ENCODE results near the gene NXT1. TPM values are rescaled to one million over a fixed set of nuclear protein-coding genes. Genes with fewer than 3 reads are reported as not detected.

The NXT1 gene
- total and polyA plus RNA-seq, 2 of the 4 experiments (the other 2 are of a cell fraction) = 23.6 to 25.5 TPM

DNA sequence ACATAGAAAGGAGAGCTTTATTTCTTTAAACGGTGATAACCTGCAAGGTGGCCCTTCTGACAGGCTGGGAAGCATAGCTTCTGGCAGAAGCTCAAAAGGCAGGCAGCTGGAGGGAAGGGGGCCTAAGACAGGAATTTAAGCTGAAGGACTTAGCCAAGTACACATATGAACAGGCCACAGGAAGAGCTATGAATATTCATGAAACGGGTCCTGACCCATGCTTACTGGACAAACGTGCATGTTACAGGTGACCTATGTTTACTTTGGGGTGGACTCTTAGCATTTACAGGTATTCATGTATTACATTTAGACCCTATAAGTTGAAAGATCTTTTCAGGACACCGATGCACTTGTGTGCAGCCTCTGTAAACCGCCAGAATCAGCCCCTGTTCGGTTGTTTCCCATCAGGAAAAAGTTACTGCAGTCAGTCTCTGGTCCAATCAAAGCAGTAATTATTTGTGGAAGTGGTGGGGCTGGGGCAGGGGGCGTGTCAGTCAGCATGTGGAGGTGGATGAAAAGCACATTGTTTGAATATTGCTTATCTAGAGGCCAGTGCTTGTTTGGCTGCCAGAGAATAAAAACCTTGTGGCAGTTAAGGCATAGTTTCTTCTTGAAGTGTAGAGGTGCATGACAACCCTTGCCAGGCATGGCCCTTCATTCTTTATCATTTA, 8.5 kb downstream of the NXT1 start:
- no peak for DNase-seq
- Histone ChIP-seq H3K9me3 (ENCODE audit: control insufficient read depth, insufficient read depth, low read length) (no peaks in the 10 kb centered on the region), H4K91ac (ENCODE audit: insufficient read depth, low read depth, low read length) (no peak overlapping the region), H4K5ac (ENCODE audit: low read depth, low read length) (no peak overlapping the region), H2BK5ac (ENCODE audit: low read depth, low read length, poor library complexity, severe bottlenecking) (no peak overlapping the region), H3K23ac (ENCODE audit: low read depth, low read length) (no peak overlapping the region), H4K8ac (ENCODE audit: low read depth in 2 of 2, low read length in 2 of 2) (peak overlapping the region; percentile 10 to 26; a peak in 1 of 4 replicates), H2BK15ac (ENCODE audit: low read depth, low read length) (no peak overlapping the region), H3K56ac (ENCODE audit: extremely low read depth, insufficient read depth, low read length) (no peak overlapping the region), H2AK5ac (ENCODE audit: low read depth, low read length) (peak overlapping the region; percentile 17; the same call in 1 of the 2 replicates), H3K4me2 (ENCODE audit: low read depth, low read length) (no peak overlapping the region), H3K9ac (ENCODE audit: low read depth, low read length) (no peak overlapping the region), H3K4me1 (ENCODE audit: control insufficient read depth, insufficient read depth, low read length) (peaks cover 8% of the 10 kb centered on the region), H3K9me1 (ENCODE audit: insufficient read depth, low read length) (peaks cover 10% of the 10 kb centered on the region), H2BK120ac (ENCODE audit: low read depth, low read length) (no peak overlapping the region), H3K4ac (ENCODE audit: low read depth, low read length) (no peak overlapping the region; the same call in 1 of the 2 replicates), H3K79me1 (ENCODE audit: low read depth in 1 of 2, low read length in 2 of 2) (peaks cover 9 to 44% of the 10 kb centered on the region in 2 experiments), H3K4me3 (ENCODE audit: insufficient read depth, low read depth, low read length) (no peak overlapping the region), H2BK20ac (ENCODE audit: low read depth, low read length) (no peak overlapping the region), H3K27ac (ENCODE audit: insufficient read depth, low read length) (no peak overlapping the region), H2AFZ (replicated peaks; ENCODE audit: low read length, poor library complexity) (no peak overlapping the region), H4K20me1 (ENCODE audit: insufficient read depth, low read length) (peaks cover 11% of the 10 kb centered on the region), H3K36me3 (ENCODE audit: control insufficient read depth, insufficient read depth, low read length) (peaks cover 7% of the 10 kb centered on the region), H3K27me3 (ENCODE audit: control insufficient read depth, insufficient read depth, low read length) (no peaks in the 10 kb centered on the region), H2AK9ac (replicated peaks; ENCODE audit: low read depth, low read length, poor library complexity) (peak overlapping the region; percentile 71), H3K14ac (replicated peaks; ENCODE audit: low read depth, low read length) (no peak overlapping the region), H3K18ac (ENCODE audit: low read depth, low read length) (no peak overlapping the region)
- in situ Hi-C loops (cut with MboI; ENCODE audit: low sequenced_read_pairs) (no loop called here), dilution Hi-C loops (cut with HindIII; ENCODE audit: low sequenced_read_pairs, unreplicated experiment) (no loop called here), intact Hi-C loops (cut with micrococcal nuclease) (loop anchor here (10.0 kb wide), 1 partner anchor 214 kb away; no protein-coding TSS in a partner anchor)
- no CpG with 5 or more reads among the region's 7 CpGs for WGBS, 2 experiments (ENCODE audit: extremely low coverage in 2 of 2, insufficient read length in 1 of 2)
- no TSS peak for BruUV-seq (replicated peaks)
- ATAC-seq (ENCODE audit: low read depth) = no peak
- ChIA-PET CTCF (no interaction called here), POLR2A (ENCODE audit: unreplicated experiment) (interaction anchor here (1.0 kb wide), 1 partner anchor 9 kb away, joined by 5 read pairs; the partner anchor contains the start of gene NXT1)
- TF ChIP-seq CHD1 (IDR thresholded peaks at IDR 0.05; ENCODE audit: low read depth, low read length) (no peak), MXI1 (IDR thresholded peaks at IDR 0.05; ENCODE audit: borderline replicate concordance, low read depth, low read length) (no peak), POLR2A (IDR thresholded peaks at IDR 0.05; ENCODE audit: low read depth, low read length) (no peak), MAZ (IDR thresholded peaks at IDR 0.05; ENCODE audit: borderline replicate concordance, low read depth, low read length) (no peak), CEBPB (IDR thresholded peaks at IDR 0.05; ENCODE audit: low read depth, low read length) (no peak), MAFK (IDR thresholded peaks at IDR 0.05; ENCODE audit: low read depth, low read length) (no peak), USF2 (IDR thresholded peaks at IDR 0.05; ENCODE audit: low read depth, low read length) (no peak), BHLHE40 (IDR thresholded peaks at IDR 0.05; ENCODE audit: low read depth, low read length) (no peak), RAD21 (IDR thresholded peaks at IDR 0.05; ENCODE audit: low read length) (no peak), RCOR1 (IDR thresholded peaks at IDR 0.05; ENCODE audit: insufficient replicate concordance, low read length) (no peak), FOS (IDR thresholded peaks at IDR 0.05; ENCODE audit: low read depth, low read length) (no peak), SMC3 (IDR thresholded peaks at IDR 0.05; ENCODE audit: low read depth, low read length) (no peak), NFE2L2 (IDR thresholded peaks at IDR 0.05; ENCODE audit: low read depth, low read length) (no peak), RFX5 (IDR thresholded peaks at IDR 0.05; ENCODE audit: low read depth, low read length) (no peak)
- TF ChIP-seq, protein P1, sequence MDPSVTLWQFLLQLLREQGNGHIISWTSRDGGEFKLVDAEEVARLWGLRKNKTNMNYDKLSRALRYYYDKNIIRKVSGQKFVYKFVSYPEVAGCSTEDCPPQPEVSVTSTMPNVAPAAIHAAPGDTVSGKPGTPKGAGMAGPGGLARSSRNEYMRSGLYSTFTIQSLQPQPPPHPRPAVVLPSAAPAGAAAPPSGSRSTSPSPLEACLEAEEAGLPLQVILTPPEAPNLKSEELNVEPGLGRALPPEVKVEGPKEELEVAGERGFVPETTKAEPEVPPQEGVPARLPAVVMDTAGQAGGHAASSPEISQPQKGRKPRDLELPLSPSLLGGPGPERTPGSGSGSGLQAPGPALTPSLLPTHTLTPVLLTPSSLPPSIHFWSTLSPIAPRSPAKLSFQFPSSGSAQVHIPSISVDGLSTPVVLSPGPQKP (IDR thresholded peaks at IDR 0.05; ENCODE audit: borderline replicate concordance, low read depth, low read length) = no peak
- TF ChIP-seq, protein P2, sequence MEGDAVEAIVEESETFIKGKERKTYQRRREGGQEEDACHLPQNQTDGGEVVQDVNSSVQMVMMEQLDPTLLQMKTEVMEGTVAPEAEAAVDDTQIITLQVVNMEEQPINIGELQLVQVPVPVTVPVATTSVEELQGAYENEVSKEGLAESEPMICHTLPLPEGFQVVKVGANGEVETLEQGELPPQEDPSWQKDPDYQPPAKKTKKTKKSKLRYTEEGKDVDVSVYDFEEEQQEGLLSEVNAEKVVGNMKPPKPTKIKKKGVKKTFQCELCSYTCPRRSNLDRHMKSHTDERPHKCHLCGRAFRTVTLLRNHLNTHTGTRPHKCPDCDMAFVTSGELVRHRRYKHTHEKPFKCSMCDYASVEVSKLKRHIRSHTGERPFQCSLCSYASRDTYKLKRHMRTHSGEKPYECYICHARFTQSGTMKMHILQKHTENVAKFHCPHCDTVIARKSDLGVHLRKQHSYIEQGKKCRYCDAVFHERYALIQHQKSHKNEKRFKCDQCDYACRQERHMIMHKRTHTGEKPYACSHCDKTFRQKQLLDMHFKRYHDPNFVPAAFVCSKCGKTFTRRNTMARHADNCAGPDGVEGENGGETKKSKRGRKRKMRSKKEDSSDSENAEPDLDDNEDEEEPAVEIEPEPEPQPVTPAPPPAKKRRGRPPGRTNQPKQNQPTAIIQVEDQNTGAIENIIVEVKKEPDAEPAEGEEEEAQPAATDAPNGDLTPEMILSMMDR (conservative IDR thresholded peaks at IDR 0.05; ENCODE audit: low read depth, low read length) = no peak

Data from IMR-90 (cell line).